ENCODE measurements around the gene NDEL1. TPM values are rescaled to one million over a fixed set of nuclear protein-coding genes. Genes with fewer than 3 reads are reported as not detected.

NDEL1 gene, protein sequence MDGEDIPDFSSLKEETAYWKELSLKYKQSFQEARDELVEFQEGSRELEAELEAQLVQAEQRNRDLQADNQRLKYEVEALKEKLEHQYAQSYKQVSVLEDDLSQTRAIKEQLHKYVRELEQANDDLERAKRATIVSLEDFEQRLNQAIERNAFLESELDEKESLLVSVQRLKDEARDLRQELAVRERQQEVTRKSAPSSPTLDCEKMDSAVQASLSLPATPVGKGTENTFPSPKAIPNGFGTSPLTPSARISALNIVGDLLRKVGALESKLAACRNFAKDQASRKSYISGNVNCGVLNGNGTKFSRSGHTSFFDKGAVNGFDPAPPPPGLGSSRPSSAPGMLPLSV
- total RNA-seq (2014; rRNA removed; shearing (Covaris generic)) = 60.5 and 74.8 TPM in 2 replicates

GRCh38 chr17:8435245-8436168, at the start of gene NDEL1:
Gene NDEL1 (plus strand): TSS chr17:8435884. CDS start chr17:8444272, 8,388 bp downstream.

DNA sequence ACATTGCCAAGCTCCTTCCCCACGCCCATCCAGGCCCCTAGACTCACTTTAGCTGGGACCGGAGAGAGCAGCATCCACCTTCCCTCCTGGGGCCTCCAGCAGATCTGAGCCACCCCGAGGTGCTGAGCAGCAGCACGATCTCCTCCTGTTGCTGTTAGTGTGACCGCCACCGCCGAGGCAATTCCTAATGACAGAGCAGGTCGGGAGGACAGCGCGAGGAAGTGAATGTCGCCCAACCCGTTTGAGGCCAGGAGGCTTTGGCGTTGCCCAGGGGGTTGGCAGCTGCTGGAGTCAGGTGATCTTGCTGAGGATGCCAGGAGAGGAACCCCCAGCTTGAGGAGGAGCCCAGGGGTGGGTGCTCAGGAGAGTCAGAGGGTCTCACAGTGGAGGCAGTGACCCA, 38.0 kb upstream of the NDEL1 start, which contains the start of gene RNF222:
RNF222 (minus strand) TSS at position 192 of the 400 bp plus-strand sequence. CDS start 4,366 bp downstream, outside the sequence.

Small RNA genes within 50 kb of the gene (small RNA-seq; reads per million reads assigned to genes)
- gene RNU7-43P = not detected

Other genes starting within 250 kb of the NDEL1 start
- 5.3 and 8.0 TPM in 2 replicates for gene BORCS6, start 245.7 kb upstream of the NDEL1 start, total RNA-seq (2014; rRNA removed; shearing (Covaris generic))
- 114 and 116 TPM in 2 replicates for gene AURKB, start 225.3 kb upstream of the NDEL1 start, total RNA-seq (2014; rRNA removed; shearing (Covaris generic))
- gene CTC1, start 187.8 kb upstream of the NDEL1 start, total RNA-seq (2014; rRNA removed; shearing (Covaris generic)) = 9.3 and 9.8 TPM in 2 replicates
- gene PFAS, start 186.6 kb upstream of the NDEL1 start, total RNA-seq (2014; rRNA removed; shearing (Covaris generic)) = 86.5 and 96.7 TPM in 2 replicates
- 26.8 and 34.2 TPM in 2 replicates for gene RANGRF, start 147.2 kb upstream of the NDEL1 start, total RNA-seq (2014; rRNA removed; shearing (Covaris generic))
- 1.9 and 3.1 TPM in 2 replicates for gene SLC25A35, start 140.5 kb upstream of the NDEL1 start, total RNA-seq (2014; rRNA removed; shearing (Covaris generic))
- not detected in 2 replicates for gene ARHGEF15, start 125.6 kb upstream of the NDEL1 start, total RNA-seq (2014; rRNA removed; shearing (Covaris generic))
- not detected in 2 replicates for gene ODF4, start 96.0 kb upstream of the NDEL1 start, total RNA-seq (2014; rRNA removed; shearing (Covaris generic))
- gene RPL26, start 52.7 kb upstream of the NDEL1 start, total RNA-seq (2014; rRNA removed; shearing (Covaris generic)) = 4,990 and 5,406 TPM in 2 replicates
- not detected in 2 replicates for gene RNF222, start 38.1 kb upstream of the NDEL1 start, total RNA-seq (2014; rRNA removed; shearing (Covaris generic))
- 95.0 and 96.8 TPM in 2 replicates for gene MYH10, start 194.8 kb downstream of the NDEL1 start, total RNA-seq (2014; rRNA removed; shearing (Covaris generic))

Data from A375 (cell line).